ENCODE results near the gene TNFRSF18.

- TF ChIP-seq CTCF (conservative IDR thresholded peaks at IDR 0.05; ENCODE audit: low read depth in 2 of 2) (no peak), POLR2AphosphoS5 (IDR thresholded peaks at IDR 0.05; ENCODE audit: low read depth) (no peak), REST (IDR thresholded peaks at IDR 0.05; ENCODE audit: unreplicated experiment) (no peak), EZH2phosphoT487 (IDR thresholded peaks at IDR 0.05; ENCODE audit: unreplicated experiment) (no peak), ZNF114 (CRISPR knock-in tag; IDR thresholded peaks at IDR 0.05) (no peak)
Observed at GRCh38 chr1:1196431-1197187, 9.8 kb downstream of the TNFRSF18 start.
